Esophagus muscularis mucosa (tissue), 3 donors: Measurements from ENCODE around the gene PPP6R2.

Experiments
- CTCF ChIP-seq, 3 experiments: fragments of 200-600 bp in 2 of 3; fragments of 450-650 bp in 1 of 3; sonication (generic) in 2 of 3; IDR thresholded peaks; one replicate each; pipeline ENCODE4 v1.5.1; 2017 to 2019; ENCODE audit warnings: antibody characterized with exemption in 3 of 3, mild to moderate bottlenecking in 2 of 3, moderate library complexity in 1 of 3
- POLR2A ChIP-seq: fragments of 450-650 bp; IDR thresholded peaks from one replicate; pipeline ENCODE4 v1.6.1; 2017; ENCODE audit warnings: antibody characterized with exemption, moderate library complexity, mild to moderate bottlenecking, low read depth

DNA sequence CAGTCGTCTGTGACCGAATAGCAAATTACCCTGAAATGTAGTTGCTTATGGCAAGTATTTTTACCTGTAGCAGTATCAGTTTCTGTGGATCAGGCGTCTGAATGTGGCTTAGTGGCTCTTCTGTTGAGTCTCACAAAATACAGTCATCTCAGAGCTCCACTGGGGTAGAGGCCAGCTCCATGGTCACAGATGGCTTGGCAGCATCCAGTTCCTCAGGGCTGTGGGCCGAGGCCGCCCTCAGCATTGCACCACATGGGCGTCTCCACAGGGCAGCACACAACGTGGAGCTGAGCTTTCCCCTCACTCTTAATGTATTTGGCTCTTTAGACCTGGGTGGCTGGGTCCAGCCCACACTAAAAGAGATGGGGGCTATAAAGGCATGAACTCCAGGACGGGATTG lies 73.9 kb downstream of the PPP6R2 start:
- TF ChIP-seq CTCF (IDR thresholded peaks at IDR 0.05) (no peak), POLR2A (no peak)
